HG02623 (cell line): ENCODE results near the gene DTNA.
"Not testable (repeated sequence)": the region's sequence is repeated elsewhere in the genome, so short reads cannot be mapped to it uniquely, and the experiment has no call there.

ENCODE experiments used
- ATAC-seq: cut with Tn5 transposase; IDR thresholded peaks from one replicate; pipeline ENCODE4 v1.9.1; 2021; ENCODE audit warnings: moderate library complexity; ENCODE audit not compliant: unreplicated experiment

DTNA gene

GRCh38 chr18:34709750-34710441, at the start of gene DTNA:
TSS of gene DTNA (plus strand) at chr18:34710298. CDS start at chr18:34755977, 45,679 bp downstream.
- no peak for ATAC-seq

- ATAC-seq = no peak
Measured at GRCh38 chr18:34660572-34660971, 49.5 kb upstream of the DTNA start.

GRCh38 chr18:34661464-34662087, 48.5 kb upstream of the DTNA start:
- ATAC-seq = peak; percentile 90

GRCh38 chr18:34676816-34677574, 33.1 kb upstream of the DTNA start:
- no peak for ATAC-seq

- ATAC-seq = not testable (repeated sequence)
Measured at GRCh38 chr18:34689750-34690149, 20.3 kb upstream of the DTNA start.

- no peak for ATAC-seq
Measured at GRCh38 chr18:34691614-34692013, 18.5 kb upstream of the DTNA start.

GRCh38 chr18:34694591-34695165, 15.4 kb upstream of the DTNA start:
- ATAC-seq = no peak

GRCh38 chr18:34695310-34695709, 14.8 kb upstream of the DTNA start:
- ATAC-seq = no peak

- no peak for ATAC-seq
Measured at GRCh38 chr18:34696671-34697070, 13.4 kb upstream of the DTNA start.

- no peak for ATAC-seq
Measured at GRCh38 chr18:34697233-34697632, 12.9 kb upstream of the DTNA start.

- ATAC-seq = no peak
Measured at GRCh38 chr18:34697891-34698290, 12.2 kb upstream of the DTNA start.

- ATAC-seq = no peak
Measured at GRCh38 chr18:34701911-34702310, 8.2 kb upstream of the DTNA start.

- no peak for ATAC-seq
Measured at GRCh38 chr18:34702814-34703213, 7.3 kb upstream of the DTNA start.

GRCh38 chr18:34704074-34704473, 6.0 kb upstream of the DTNA start:
- no peak for ATAC-seq

GRCh38 chr18:34704823-34705222, 5.3 kb upstream of the DTNA start:
- no peak for ATAC-seq

- no peak for ATAC-seq
Measured at GRCh38 chr18:34707670-34708069, 2.4 kb upstream of the DTNA start.

- no peak for ATAC-seq
Measured at GRCh38 chr18:34709104-34709503, 994 bp upstream of the DTNA start.

GRCh38 chr18:34710458-34710914, 388 bp downstream of the DTNA start:
- no peak for ATAC-seq

- no peak for ATAC-seq
Measured at GRCh38 chr18:34710934-34711333, 836 bp downstream of the DTNA start.

GRCh38 chr18:34716111-34716510, 6.0 kb downstream of the DTNA start:
- ATAC-seq = not testable (repeated sequence)

- no peak for ATAC-seq
Measured at GRCh38 chr18:34718610-34719009, 8.5 kb downstream of the DTNA start.
